Tibial nerve (tissue), 4 donors: ENCODE data around the gene E2F7. TPM values are rescaled to one million over a fixed set of nuclear protein-coding genes. Genes with fewer than 3 reads are reported as not detected.

Experiments
- DNase-seq, 2 donors: peaks; one replicate each; pipeline ENCODE4 v3.0.0-alpha.2; 2019; ENCODE audit warnings: low spot score in 2 of 2
- H3K27ac ChIP-seq, 4 donors: fragments of 200-600 bp; sonication (generic) in 3 of 4; one replicate each; pipeline ENCODE4 v1.5.1; 2017 to 2019; ENCODE audit warnings: mild to moderate bottlenecking in 1 of 4
- H3K27me3 ChIP-seq, 2 donors: fragments of 200-600 bp; sonication (generic) in 1 of 2; one replicate each; pipeline versions ENCODE4 v1.5.1 to v1.6.0; 2017 to 2019
- H3K36me3 ChIP-seq, 3 donors: fragments of 200-600 bp; sonication (generic); one replicate each; pipeline ENCODE4 v1.5.1; 2018 to 2019
- H3K4me1 ChIP-seq, 4 donors: fragments of 200-600 bp; sonication (generic) in 3 of 4; one replicate each; pipeline ENCODE4 v1.5.1; 2017 to 2019
- H3K4me3 ChIP-seq, 4 donors: fragments of 200-600 bp; sonication (generic) in 3 of 4; one replicate each; pipeline ENCODE4 v1.5.1; 2017 to 2019; ENCODE audit warnings: mild to moderate bottlenecking in 1 of 4, moderate library complexity in 1 of 4
- H3K9me3 ChIP-seq, 4 donors: fragments of 200-600 bp; sonication (generic) in 3 of 4; one replicate each; pipeline ENCODE4 v1.5.1; 2017 to 2019
- CTCF ChIP-seq, 5 experiments: fragments of 200-600 bp in 3 of 5; fragments of 450-650 bp in 2 of 5; sonication (generic) in 3 of 5; IDR thresholded peaks; one replicate each; pipeline ENCODE4 v1.5.1; 2016 to 2019; ENCODE audit warnings: antibody characterized with exemption in 5 of 5, mild to moderate bottlenecking in 3 of 5, moderate library complexity in 2 of 5
- EP300 ChIP-seq, 2 donors: sonication (generic); formaldehyde crosslinking; IDR thresholded peaks; one replicate each; pipeline ENCODE4 v1.6.1; 2017; ENCODE audit warnings: antibody characterized with exemption in 2 of 2, mild to moderate bottlenecking in 1 of 2
- POLR2A ChIP-seq, 2 donors: fragments of 450-650 bp; IDR thresholded peaks; one replicate each; pipeline ENCODE4 v1.6.1; 2017; ENCODE audit warnings: antibody characterized with exemption in 2 of 2, mild to moderate bottlenecking in 2 of 2, moderate library complexity in 2 of 2
- WGBS, 2 donors: methylation state at CpG; one replicate each; pipeline ENCODE4 v1.1.5; 2018; 5-methylcytosine and 5-hydroxymethylcytosine counted together
- total RNA-seq, 4 donors: library from RNA; depleted of rRNA; stranded (reverse); fragments of >200 nt; gene quantifications; one replicate each; pipeline ENCODE4 v1.1.0, GENCODE V29; 2016

The E2F7 gene
- total RNA-seq, 4 donors from 2014 or later, result under 0.01 to 0.39 TPM; not detected in 2

- DNase-seq, result no peak
- H3K36me3 ChIP-seq, result no peaks in the 10 kb centered on the region
- WGBS, 2 donors, result 77 to 80% methylated on average over 2 of the region's 2 CpGs
- TF ChIP-seq CTCF (IDR thresholded peaks at IDR 0.05) (no peak), EP300 (IDR thresholded peaks at IDR 0.05) (no peak), POLR2A (IDR thresholded peaks at IDR 0.05) (no peak)
- no peaks in the 10 kb centered on the region for H3K4me1 ChIP-seq
- no peaks in the 10 kb centered on the region for H3K27me3 ChIP-seq
- H3K9me3 ChIP-seq, result peaks cover 0 to 29% (median 7%) of the 10 kb centered on the region in 4 donors
- H3K27ac ChIP-seq, result no peak overlapping the region
- no peak overlapping the region for H3K4me3 ChIP-seq
Measured at GRCh38 chr12:76983420-76983819, 81.9 kb downstream of the E2F7 start.

GRCh38 chr12:76980196-76980595 is 85.2 kb downstream of the E2F7 start:
- H3K27ac ChIP-seq, result no peak overlapping the region
- no peaks in the 10 kb centered on the region for H3K36me3 ChIP-seq
- 93 to 98% methylated on average over 2 of the region's 2 CpGs for WGBS, 2 donors

GRCh38 chr12:76976777-76977382 is 88.5 kb downstream of the E2F7 start:
- Histone ChIP-seq H3K27me3 (no peaks in the 10 kb centered on the region), H3K9me3 (peaks cover 0 to 3% (median under 1%) of the 10 kb centered on the region in 4 donors), H3K4me1 (no peaks in the 10 kb centered on the region), H3K27ac (no peak overlapping the region), H3K4me3 (no peak overlapping the region), H3K36me3 (no peaks in the 10 kb centered on the region)
- no peak for TF ChIP-seq POLR2A (IDR thresholded peaks at IDR 0.05)
- WGBS, 2 donors, result 42 to 50% methylated on average over 2 of the region's 2 CpGs
- no peak for DNase-seq

More at GRCh38 chr12:76980196-76980595, 85.2 kb downstream of the E2F7 start:
- Histone ChIP-seq H3K9me3 (peaks cover 0 to 29% (median 7%) of the 10 kb centered on the region in 4 donors), H3K27me3 (no peaks in the 10 kb centered on the region), H3K4me3 (no peak overlapping the region), H3K4me1 (no peaks in the 10 kb centered on the region)
- TF ChIP-seq CTCF (IDR thresholded peaks at IDR 0.05) (no peak), EP300 (IDR thresholded peaks at IDR 0.05) (no peak), POLR2A (IDR thresholded peaks at IDR 0.05) (no peak)
- DNase-seq, result no peak

Other genes starting within 250 kb of the E2F7 start
- 10 to 100 TPM in 3 of 4 donors, 1 to 10 TPM in 1; 5.0 to 28.6 (median 18.4) TPM for gene CSRP2, start 186.6 kb downstream of the E2F7 start, total RNA-seq